Caco-2 (cell line): Measurements from ENCODE around the gene EHD4. TPM values are rescaled to one million over a fixed set of nuclear protein-coding genes. Genes with fewer than 3 reads are reported as not detected.

ENCODE experiments used
- BruUV-seq: library from RNA; stranded (reverse); fragments of 400-500 nt; replicated peaks from 2 replicates; lab custom pipeline; 2021; lab: Mats Ljungman, UMichigan
- CTCF ChIA-PET: fragments of 300-600 bp; sonication (Branson Sonifier 250); formaldehyde crosslinking; loops from one replicate; lab custom pipeline; 2022; ENCODE audit warnings: antibody characterized with exemption; lab: Charles Lee
- POLR2A ChIA-PET: fragments of 300-600 bp; sonication (Branson Sonifier 250); formaldehyde crosslinking; loops from one replicate; lab custom pipeline; 2022; ENCODE audit warnings: antibody characterized with exemption; lab: Charles Lee
- DNase-seq, 2 experiments: peaks; one replicate each; pipeline versions ENCODE4 v3.0.0 to v3.0.0-alpha.2; 2020 to 2022
- H3K27me3 ChIP-seq: replicated peaks from 2 replicates; pipeline ENCODE4 v1.6.0; 2011; ENCODE audit warnings: low read length; ENCODE audit not compliant: control insufficient read depth, insufficient read depth
- H3K36me3 ChIP-seq: 2 replicates; pipeline ENCODE4 v1.5.1; 2011; ENCODE audit warnings: low read length; ENCODE audit not compliant: control insufficient read depth, insufficient read depth
- H3K4me1 ChIP-seq: fragments of 250-450 bp; sonication (Bioruptor Pico); 2 replicates; pipeline ENCODE4 v1.5.1; 2020; ENCODE audit warnings: mild to moderate bottlenecking
- H3K4me3 ChIP-seq: 2 replicates; pipeline ENCODE4 v1.5.1; 2011; ENCODE audit warnings: low read depth, mild to moderate bottlenecking, control low read depth, low read length
- H3K9me3 ChIP-seq: fragments of 250-450 bp; sonication (Bioruptor Pico); 2 replicates; pipeline ENCODE4 v1.5.1; 2020; ENCODE audit warnings: mild to moderate bottlenecking, moderate library complexity
- H3K27ac Mint-ChIP-seq: one replicate; pipeline ENCODE4 v1.8.0; 2022; ENCODE audit warnings: mixed read lengths; ENCODE audit not compliant: unreplicated experiment
- H3K27me3 Mint-ChIP-seq: one replicate; pipeline ENCODE4 v1.8.0; 2022; ENCODE audit warnings: mixed read lengths; ENCODE audit not compliant: insufficient read depth, unreplicated experiment
- H3K36me3 Mint-ChIP-seq: one replicate; pipeline ENCODE4 v1.8.0; 2022; ENCODE audit warnings: mild to moderate bottlenecking, mixed read lengths; ENCODE audit not compliant: insufficient read depth, unreplicated experiment
- H3K4me1 Mint-ChIP-seq: one replicate; pipeline ENCODE4 v1.8.0; 2022; ENCODE audit warnings: low read depth, mixed read lengths; ENCODE audit not compliant: unreplicated experiment
- H3K4me3 Mint-ChIP-seq: one replicate; pipeline ENCODE4 v1.8.0; 2022; ENCODE audit warnings: mild to moderate bottlenecking, moderate library complexity, mixed read lengths; ENCODE audit not compliant: unreplicated experiment
- H3K9me3 Mint-ChIP-seq: one replicate; pipeline ENCODE4 v1.8.0; 2022; ENCODE audit warnings: mixed read lengths; ENCODE audit not compliant: unreplicated experiment
- CTCF ChIP-seq, 2 experiments: fragments of 200-600 bp in 1 of 2; IDR thresholded peaks; 1 replicate in 1 of 2; 2 replicates in 1 of 2; pipeline versions ENCODE4 v1.5.1 to v1.8.0; 2011 to 2022; ENCODE audit warnings: antibody characterized with exemption in 1 of 2, control low read depth in 1 of 2, inconsistent platforms in 1 of 2, low read depth in 1 of 2, low read length in 1 of 2, mild to moderate bottlenecking in 1 of 2, moderate library complexity in 1 of 2; ENCODE audit not compliant: insufficient read depth in 1 of 2, severe bottlenecking in 1 of 2, unreplicated experiment in 1 of 2
- intact Hi-C: fragments of 100-400 bp; cut with micrococcal nuclease; formaldehyde crosslinking; loops from one replicate; pipeline ENCODE4 v1.10.0; 2022; ENCODE audit not compliant: unreplicated experiment
- total RNA-seq: library from RNA; stranded (reverse); gene quantifications from 2 replicates; pipeline ENCODE4 v1.2.3, GENCODE V29; 2022

EHD4 gene
- total RNA-seq, 1 experiment from 2014 or later: 31.6 TPM

GRCh38 chr15:41871175-41871905 lies 101.0 kb downstream of the EHD4 start:
- CTCF ChIA-PET: no interaction called here
- H3K27me3 ChIP-seq: no peaks in the 10 kb centered on the region

GRCh38 chr15:41870689-41871081 lies 101.7 kb downstream of the EHD4 start:
- Mint-ChIP-seq H3K27me3 (no peaks in the 10 kb centered on the region), H3K36me3 (peaks cover 4% of the 10 kb centered on the region), H3K4me3 (no peak overlapping the region), H3K27ac (no peak overlapping the region), H3K9me3 (no peaks in the 10 kb centered on the region), H3K4me1 (peaks cover 6% of the 10 kb centered on the region)
- intact Hi-C loops: no loop called here
- DNase-seq: no peak
- TF ChIP-seq CTCF (IDR thresholded peaks at IDR 0.05; ENCODE audit: insufficient read depth in 1 of 2, low read depth in 1 of 2, low read length in 1 of 2, severe bottlenecking in 1 of 2, unreplicated experiment in 1 of 2): no peak
- Histone ChIP-seq H3K4me3 (no peak overlapping the region), H3K36me3 (no peaks in the 10 kb centered on the region), H3K4me1 (peaks cover 18% of the 10 kb centered on the region), H3K9me3 (no peaks in the 10 kb centered on the region), H3K27me3 (no peaks in the 10 kb centered on the region)
- ChIA-PET POLR2A (no interaction called here), CTCF (interaction anchor here (1.4 kb wide), 1 partner anchor 33 kb away, joined by 5 read pairs; no protein-coding TSS in a partner anchor)
- no TSS peak for BruUV-seq

More at GRCh38 chr15:41871175-41871905, 101.0 kb downstream of the EHD4 start:
- no TSS peak for BruUV-seq
- Histone ChIP-seq H3K9me3 (no peaks in the 10 kb centered on the region), H3K4me3 (no peak overlapping the region), H3K4me1 (peaks cover 12% of the 10 kb centered on the region), H3K36me3 (no peaks in the 10 kb centered on the region)
- Mint-ChIP-seq H3K27me3 (no peaks in the 10 kb centered on the region), H3K9me3 (no peaks in the 10 kb centered on the region), H3K27ac (no peak overlapping the region), H3K36me3 (peaks cover 4% of the 10 kb centered on the region), H3K4me3 (no peak overlapping the region), H3K4me1 (peaks cover 6% of the 10 kb centered on the region)
- intact Hi-C loops: no loop called here
- POLR2A ChIA-PET: no interaction called here
- no peak for DNase-seq
- TF ChIP-seq CTCF (IDR thresholded peaks at IDR 0.05; ENCODE audit: insufficient read depth in 1 of 2, low read depth in 1 of 2, low read length in 1 of 2, severe bottlenecking in 1 of 2, unreplicated experiment in 1 of 2): no peak

- TF ChIP-seq CTCF (IDR thresholded peaks at IDR 0.05; ENCODE audit: insufficient read depth in 1 of 2, low read depth in 1 of 2, low read length in 1 of 2, severe bottlenecking in 1 of 2, unreplicated experiment in 1 of 2): no peak
- no peaks in the 10 kb centered on the region for H3K27me3 Mint-ChIP-seq
- H3K27ac Mint-ChIP-seq: no peak overlapping the region
- H3K36me3 Mint-ChIP-seq: peaks cover 4% of the 10 kb centered on the region
- no peak overlapping the region for H3K4me3 ChIP-seq
- DNase-seq: no peak
- no peaks in the 10 kb centered on the region for H3K9me3 Mint-ChIP-seq
- no peaks in the 10 kb centered on the region for H3K36me3 ChIP-seq
- no peaks in the 10 kb centered on the region for H3K27me3 ChIP-seq
- ChIA-PET POLR2A (no interaction called here), CTCF (interaction anchor here (0.7 to 1.4 kb wide), 2 partner anchors 15 to 34 kb away, joined by 3 to 5 read pairs; no protein-coding TSS in a partner anchor)
- no peak overlapping the region for H3K4me3 Mint-ChIP-seq
- H3K9me3 ChIP-seq: no peaks in the 10 kb centered on the region
- peaks cover 21% of the 10 kb centered on the region for H3K4me1 ChIP-seq
- BruUV-seq: no TSS peak
- H3K4me1 Mint-ChIP-seq: peaks cover 6% of the 10 kb centered on the region
- intact Hi-C loops: no loop called here
Observed at GRCh38 chr15:41869770-41870688, 102.3 kb downstream of the EHD4 start.
